HCT116 (cell line): Measurements from ENCODE around the gene SPARC. TPM values are rescaled to one million over a fixed set of nuclear protein-coding genes. Genes with fewer than 3 reads are reported as not detected.

ENCODE experiments used
- ATAC-seq: fragments of 200-7000 bp; cut with Tn5 transposase; 2 replicates; pipeline ENCODE4 v1.9.1; 2020; ENCODE audit warnings: mild to moderate bottlenecking, moderate library complexity
- BruUV-seq: library from RNA; stranded (reverse); fragments of 400-500 nt; replicated peaks from 2 replicates; lab custom pipeline; 2021; lab: Mats Ljungman, UMichigan
- CTCF ChIA-PET: fragments of 300-600 bp; sonication (Branson Sonifier 250); formaldehyde crosslinking; loops from one replicate; lab custom pipeline; 2021; ENCODE audit warnings: antibody characterized with exemption; lab: Charles Lee
- POLR2A ChIA-PET: fragments of 300-600, 350-600 bp; sonication (Branson Sonifier 250); formaldehyde crosslinking; loops from one replicate; lab custom pipeline; 2021; ENCODE audit warnings: antibody characterized with exemption; lab: Charles Lee
- RAD21 ChIA-PET, 2 experiments: fragments of 300-600 bp; sonication (Branson Sonifier 250); formaldehyde crosslinking; loops; one replicate each; lab custom pipeline; 2023; ENCODE audit warnings: low total read pairs in 2 of 2; ENCODE audit not compliant: uncharacterized antibody in 2 of 2, unreplicated experiment in 2 of 2, low non-redundant PET in 1 of 2; lab: Charles Lee
- DNase-seq: peaks from one replicate; pipeline ENCODE4 v3.0.0-alpha.2; 2010; ENCODE audit warnings: low read depth, low spot score
- H2AFZ ChIP-seq: fragments of 200-600 bp; shearing (Covaris generic), sonication (generic); 2 replicates; pipeline ENCODE4 v1.6.1; 2017; ENCODE audit warnings: low read depth, mixed run types, mixed read lengths, antibody characterized with exemption, low read length; ENCODE audit not compliant: poor library complexity, severe bottlenecking
- H3K27ac ChIP-seq: 2 replicates; pipeline ENCODE4 v1.5.1; 2012; ENCODE audit warnings: low read depth, low read length
- H3K27me3 ChIP-seq: fragments of 200-600 bp; sonication (generic); 2 replicates; pipeline ENCODE4 v1.6.1; 2016; ENCODE audit warnings: mixed run types, low read length, mixed read lengths; ENCODE audit not compliant: insufficient read depth
- H3K36me3 ChIP-seq, 2 experiments: fragments of 200-500 bp in 1 of 2; fragments of 200-600 bp in 1 of 2; sonication (Bioruptor generic) in 1 of 2; sonication (generic) in 1 of 2; 2 replicates each; pipeline versions ENCODE4 v1.5.1 to v1.6.1; 2014 to 2016; ENCODE audit warnings: low read length in 2 of 2, inconsistent platforms in 1 of 2, mixed read lengths in 1 of 2, mixed run types in 1 of 2; ENCODE audit not compliant: insufficient read depth in 2 of 2, control insufficient read depth in 1 of 2
- H3K4me1 ChIP-seq, 2 experiments: fragments of 200-600 bp in 1 of 2; sonication (generic) in 1 of 2; 2 replicates each; pipeline versions ENCODE4 v1.5.1 to v1.6.1; 2012 to 2017; ENCODE audit warnings: low read length in 2 of 2, inconsistent platforms in 1 of 2, mild to moderate bottlenecking in 1 of 2, mixed read lengths in 1 of 2, mixed run types in 1 of 2, moderate library complexity in 1 of 2; ENCODE audit not compliant: insufficient read depth in 2 of 2, control insufficient read depth in 1 of 2
- H3K4me2 ChIP-seq: fragments of 200-600 bp; sonication (generic); 2 replicates; pipeline ENCODE4 v1.6.1; 2017; ENCODE audit warnings: mixed run types, low read length, mixed read lengths
- H3K4me3 ChIP-seq, 2 experiments: fragments of 200-600 bp in 1 of 2; sonication (generic) in 1 of 2; replicated peaks in 1 of 2; 2 replicates each; pipeline ENCODE4 v1.5.1; 2011 to 2016; ENCODE audit warnings: low read length in 2 of 2, control low read depth in 1 of 2, low read depth in 1 of 2, mild to moderate bottlenecking in 1 of 2, mixed read lengths in 1 of 2, mixed run types in 1 of 2
- H3K79me2 ChIP-seq: fragments of 200-600 bp; sonication (generic); 2 replicates; pipeline ENCODE4 v1.6.1; 2017; ENCODE audit warnings: mild to moderate bottlenecking, mixed run types, low read length, moderate library complexity, mixed read lengths; ENCODE audit not compliant: insufficient read depth
- H3K9ac ChIP-seq: fragments of 200-600 bp; sonication (generic); 2 replicates; pipeline ENCODE4 v1.6.1; 2016; ENCODE audit warnings: low read length, mixed read lengths
- H3K9me2 ChIP-seq: fragments of 200-600 bp; sonication (generic), shearing (Covaris generic); 2 replicates; pipeline ENCODE4 v1.6.1; 2017; ENCODE audit warnings: mixed run types, mild to moderate bottlenecking, moderate library complexity; ENCODE audit not compliant: insufficient read depth
- H3K9me3 ChIP-seq, 2 experiments: fragments of 200-500 bp in 1 of 2; fragments of 200-600 bp in 1 of 2; sonication (Bioruptor generic) in 1 of 2; sonication (generic) in 1 of 2; 2 replicates each; pipeline ENCODE4 v1.6.1; 2014 to 2017; ENCODE audit warnings: low read length in 2 of 2, mixed read lengths in 2 of 2, inconsistent platforms in 1 of 2, low read depth in 1 of 2, mild to moderate bottlenecking in 1 of 2, mixed run types in 1 of 2, moderate library complexity in 1 of 2; ENCODE audit not compliant: control insufficient read depth in 1 of 2, insufficient read depth in 1 of 2
- H4K20me1 ChIP-seq: fragments of 200-600 bp; sonication (generic), shearing (Covaris generic); 2 replicates; pipeline ENCODE4 v1.6.1; 2017; ENCODE audit warnings: mixed run types, mild to moderate bottlenecking, moderate library complexity; ENCODE audit not compliant: insufficient read depth
- ATF3 ChIP-seq: IDR thresholded peaks from 2 replicates; pipeline ENCODE4 v1.6.1; 2012
- CBX3 ChIP-seq: IDR thresholded peaks from 2 replicates; pipeline ENCODE4 v1.6.1; 2012; ENCODE audit warnings: low read depth
- CTCF ChIP-seq, 3 experiments: fragments of 200-600 bp in 1 of 3; sonication (generic) in 1 of 3; IDR thresholded peaks in 2 of 3; conservative IDR thresholded peaks in 1 of 3; 2 replicates each; pipeline ENCODE4 v1.5.1; 2012 to 2017; ENCODE audit warnings: low read depth in 2 of 3, low read length in 2 of 3, antibody characterized with exemption in 1 of 3, borderline replicate concordance in 1 of 3, control low read depth in 1 of 3, mild to moderate bottlenecking in 1 of 3, mixed read lengths in 1 of 3, mixed run types in 1 of 3, moderate library complexity in 1 of 3; ENCODE audit not compliant: insufficient read depth in 1 of 3
- ELF1 ChIP-seq: IDR thresholded peaks from 2 replicates; pipeline ENCODE4 v1.6.1; 2012; ENCODE audit warnings: low read depth, borderline replicate concordance
- EZH2 ChIP-seq: fragments of 200-600 bp; sonication (generic); IDR thresholded peaks from 2 replicates; pipeline ENCODE4 v1.6.1; 2017; ENCODE audit warnings: antibody characterized with exemption, mixed run types
- EZH2phosphoT487 ChIP-seq: fragments of 200-600 bp; IDR thresholded peaks from 2 replicates; pipeline ENCODE4 v1.6.1; 2018; ENCODE audit warnings: antibody characterized with exemption, borderline replicate concordance
- JUND ChIP-seq: IDR thresholded peaks from 2 replicates; pipeline ENCODE4 v1.6.1; 2012
- MAX ChIP-seq: IDR thresholded peaks from 2 replicates; pipeline ENCODE4 v1.6.1; 2012
- POLR2AphosphoS5 ChIP-seq: IDR thresholded peaks from 2 replicates; pipeline ENCODE4 v1.6.1; 2011; ENCODE audit warnings: mild to moderate bottlenecking, low read depth, low read length, moderate library complexity
- RAD21 ChIP-seq: IDR thresholded peaks from 2 replicates; pipeline ENCODE4 v1.6.1; 2012; ENCODE audit warnings: low read depth, mild to moderate bottlenecking
- SP1 ChIP-seq: IDR thresholded peaks from 2 replicates; pipeline ENCODE4 v1.6.1; 2012; ENCODE audit warnings: low read depth
- TCF7L2 ChIP-seq: IDR thresholded peaks from 2 replicates; pipeline ENCODE4 v1.7.0; 2011; ENCODE audit warnings: borderline replicate concordance, inconsistent platforms; ENCODE audit not compliant: insufficient read depth, insufficient read length; ENCODE audit errors: extremely low read depth
- ZBTB33 ChIP-seq: IDR thresholded peaks from 2 replicates; pipeline ENCODE4 v1.6.1; 2011; ENCODE audit warnings: mild to moderate bottlenecking, low read length, moderate library complexity; ENCODE audit not compliant: insufficient replicate concordance; ENCODE audit errors: extremely low read depth
- ZFX ChIP-seq: fragments of 450-650 bp; IDR thresholded peaks from 2 replicates; pipeline ENCODE4 v1.6.1; 2017
- ZNF274 ChIP-seq: fragments of 200-500 bp; sonication (Bioruptor generic); IDR thresholded peaks from 2 replicates; pipeline ENCODE4 v1.6.1; 2014; ENCODE audit warnings: mild to moderate bottlenecking, low read depth, low read length, inconsistent platforms
- intact Hi-C: fragments of 100-400 bp; cut with micrococcal nuclease; formaldehyde crosslinking; loops from 2 replicates; pipeline ENCODE4 v1.10.0; 2022
- total RNA-seq: library from RNA; stranded (reverse); gene quantifications from one replicate; pipeline ENCODE4 v1.2.1, GENCODE V29; 2021; ENCODE audit not compliant: unreplicated experiment

Gene SPARC
- total RNA-seq, 1 experiment from 2014 or later, result 3.0 TPM

GRCh38 chr5:151676719-151677118 is 10.0 kb downstream of the SPARC start:
- Histone ChIP-seq H3K27ac (no peak overlapping the region), H3K9ac (no peak overlapping the region), H3K36me3 (no peaks in the 10 kb centered on the region), H3K4me3 (no peak overlapping the region), H3K9me2 (no peaks in the 10 kb centered on the region), H3K79me2 (no peaks in the 10 kb centered on the region), H4K20me1 (no peaks in the 10 kb centered on the region), H3K27me3 (0 out of 2 replicates have a peak, but pooled peaks cover 3% of the 10 kb centered on the region), H2AFZ (no peak overlapping the region), H3K4me1 (peaks cover under 1 to 6% of the 10 kb centered on the region in 2 experiments; a peak in 2 of 4 replicates), H3K9me3 (no peaks in the 10 kb centered on the region), H3K4me2 (no peak overlapping the region)
- RAD21 ChIA-PET, result no interaction called here
- POLR2A ChIA-PET, result no interaction called here
- ATAC-seq (no peak), DNase-seq (no peak)
- BruUV-seq, result no TSS peak
- intact Hi-C loops, result no loop called here
- CTCF ChIA-PET, result no interaction called here
- no peak for TF ChIP-seq SP1

GRCh38 chr5:151676314-151676712 is 10.4 kb downstream of the SPARC start:
- no peak for DNase-seq
- Histone ChIP-seq H3K9me3 (no peaks in the 10 kb centered on the region), H3K9me2 (no peaks in the 10 kb centered on the region), H3K9ac (no peak overlapping the region), H3K4me2 (no peak overlapping the region), H2AFZ (no peak overlapping the region), H4K20me1 (no peaks in the 10 kb centered on the region), H3K4me1 (peaks cover 2 to 10% of the 10 kb centered on the region in 2 experiments; a peak in 2 of 4 replicates), H3K27me3 (0 out of 2 replicates have a peak, but pooled peaks cover 3% of the 10 kb centered on the region), H3K4me3 (no peak overlapping the region), H3K27ac (no peak overlapping the region), H3K36me3 (no peaks in the 10 kb centered on the region), H3K79me2 (no peaks in the 10 kb centered on the region)
- ATAC-seq, result no peak
- BruUV-seq, result no TSS peak
- intact Hi-C loops, result no loop called here
- TF ChIP-seq RAD21, result no peak
- TF ChIP-seq ATF3, result no peak
- no peak for TF ChIP-seq ZBTB33
- no peak for TF ChIP-seq ZFX
- TF ChIP-seq POLR2AphosphoS5, result no peak
- TF ChIP-seq TCF7L2, result no peak
- no peak for TF ChIP-seq MAX
- no peak for TF ChIP-seq JUND
- TF ChIP-seq ELF1, result no peak
- no peak for TF ChIP-seq ZNF274
- no peak for TF ChIP-seq CTCF (IDR thresholded peaks at IDR 0.05 in 2 of 3, conservative IDR thresholded peaks at IDR 0.05 in 1 of 3; ENCODE audit: borderline replicate concordance in 1 of 3, insufficient read depth in 1 of 3, low read depth in 2 of 3, low read length in 2 of 3)
- no peak for TF ChIP-seq CBX3
- TF ChIP-seq EZH2, result no peak
- no peak for TF ChIP-seq EZH2phosphoT487
- ChIA-PET POLR2A (no interaction called here), CTCF (no interaction called here), RAD21 (no interaction called here)
